GM19324 (cell line): ENCODE measurements around the gene RIMS3.
A peak's percentile ranks its signal among the peaks of the same experiment; 100 is the strongest.
"Not testable (repeated sequence)": the region's sequence is repeated elsewhere in the genome, so short reads cannot be mapped to it uniquely, and the experiment has no call there.

Experiments
- ATAC-seq: cut with Tn5 transposase; IDR thresholded peaks from one replicate; pipeline ENCODE4 v1.9.1; 2021; ENCODE audit warnings: mild to moderate bottlenecking, moderate library complexity; ENCODE audit not compliant: unreplicated experiment, low FRiP score

The RIMS3 gene

GRCh38 chr1:40665335-40666171 is at the start of gene RIMS3:
Gene RIMS3, minus strand, starts transcription at chr1:40665682. Its CDS starts 23,757 bp downstream, at chr1:40641925.
- ATAC-seq, result peak; percentile 65

- ATAC-seq, result no peak
Measured at GRCh38 chr1:40712997-40713396, 47.5 kb upstream of the RIMS3 start.

- ATAC-seq, result no peak
Measured at GRCh38 chr1:40712405-40712944, 47.0 kb upstream of the RIMS3 start.

GRCh38 chr1:40711465-40712404 is 46.3 kb upstream of the RIMS3 start:
- no peak for ATAC-seq

- ATAC-seq, result no peak
Measured at GRCh38 chr1:40710581-40711315, 45.3 kb upstream of the RIMS3 start.

GRCh38 chr1:40709802-40710278 is 44.4 kb upstream of the RIMS3 start:
- no peak for ATAC-seq

GRCh38 chr1:40709100-40709801 is 43.8 kb upstream of the RIMS3 start:
- peak; percentile 85 for ATAC-seq

GRCh38 chr1:40708750-40709099 is 43.2 kb upstream of the RIMS3 start:
- peak; percentile 55 for ATAC-seq

- ATAC-seq, result no peak
Measured at GRCh38 chr1:40706626-40707025, 41.1 kb upstream of the RIMS3 start.

GRCh38 chr1:40704817-40705733 is 39.6 kb upstream of the RIMS3 start:
- ATAC-seq, result no peak

- ATAC-seq, result no peak
Measured at GRCh38 chr1:40703316-40703715, 37.8 kb upstream of the RIMS3 start.

GRCh38 chr1:40702810-40703209 is 37.3 kb upstream of the RIMS3 start:
- ATAC-seq, result not testable (repeated sequence)

- no peak for ATAC-seq
Measured at GRCh38 chr1:40701684-40702083, 36.2 kb upstream of the RIMS3 start.

- no peak for ATAC-seq
Measured at GRCh38 chr1:40699787-40700186, 34.3 kb upstream of the RIMS3 start.

GRCh38 chr1:40697436-40697835 is 32.0 kb upstream of the RIMS3 start:
- ATAC-seq, result no peak

- no peak for ATAC-seq
Measured at GRCh38 chr1:40696294-40696693, 30.8 kb upstream of the RIMS3 start.

- ATAC-seq, result no peak
Measured at GRCh38 chr1:40694353-40694874, 28.9 kb upstream of the RIMS3 start.

GRCh38 chr1:40693425-40693824 is 27.9 kb upstream of the RIMS3 start:
- no peak for ATAC-seq
